WTC11 (cell line): ENCODE results near the gene SUV39H2. TPM values are rescaled to one million over a fixed set of nuclear protein-coding genes. Genes with fewer than 3 reads are reported as not detected.

Experiments used
- ATAC-seq: fragments of 200-7000 bp; cut with Tn5 transposase; 2 replicates; pipeline ENCODE4 v1.10.0; 2021; ENCODE audit warnings: mild to moderate bottlenecking, moderate library complexity
- CTCF ChIA-PET: fragments of 300-600 bp; sonication (Branson Sonifier 250); formaldehyde crosslinking; loops from one replicate; lab custom pipeline; 2021; ENCODE audit warnings: antibody characterized with exemption; lab: Charles Lee
- POLR2A ChIA-PET: fragments of 350-600 bp; sonication (Branson Sonifier 250); formaldehyde crosslinking; loops from one replicate; lab custom pipeline; 2021; ENCODE audit warnings: antibody characterized with exemption; lab: Charles Lee
- DNase-seq: peaks from one replicate; pipeline ENCODE4 v3.0.0; 2021; ENCODE audit warnings: low spot score
- H3K27ac Mint-ChIP-seq: 2 replicates; pipeline ENCODE4 v1.8.0; 2021; ENCODE audit warnings: mixed read lengths
- H3K27me3 Mint-ChIP-seq: 2 replicates; pipeline ENCODE4 v1.8.0; 2021; ENCODE audit warnings: low read depth, mild to moderate bottlenecking, moderate library complexity, mixed read lengths
- H3K36me3 Mint-ChIP-seq: 2 replicates; pipeline ENCODE4 v1.8.0; 2021; ENCODE audit warnings: mixed read lengths
- H3K4me1 Mint-ChIP-seq: 2 replicates; pipeline ENCODE4 v1.8.0; 2022; ENCODE audit warnings: mixed read lengths
- H3K4me3 Mint-ChIP-seq: 2 replicates; pipeline ENCODE4 v1.8.0; 2021; ENCODE audit warnings: mild to moderate bottlenecking, moderate library complexity, mixed read lengths
- H3K9me3 Mint-ChIP-seq: 2 replicates; pipeline ENCODE4 v1.8.0; 2021; ENCODE audit warnings: mixed read lengths
- AR ChIP-seq: fragments of 250-450 bp; sonication (Bioruptor Pico); IDR thresholded peaks from 2 replicates; pipeline ENCODE4 v1.9.0; 2021; ENCODE audit warnings: mild to moderate bottlenecking
- CBFB ChIP-seq: sonication (generic); formaldehyde crosslinking; IDR thresholded peaks from 2 replicates; pipeline ENCODE4 v1.8.1; 2022; ENCODE audit warnings: mild to moderate bottlenecking, low read depth, missing genetic modification reagents
- ERG ChIP-seq: fragments of 250-450 bp; sonication (Bioruptor Pico); IDR thresholded peaks from 2 replicates; pipeline ENCODE4 v1.8.0; 2021; ENCODE audit warnings: mild to moderate bottlenecking
- HMGXB4 ChIP-seq: sonication (generic); formaldehyde crosslinking; IDR thresholded peaks from 2 replicates; pipeline ENCODE4 v1.8.1; 2023; ENCODE audit warnings: mild to moderate bottlenecking, moderate library complexity, missing genetic modification reagents
- MLX ChIP-seq: sonication (generic); formaldehyde crosslinking; IDR thresholded peaks from 2 replicates; pipeline ENCODE4 v1.8.1; 2023; ENCODE audit warnings: mild to moderate bottlenecking, missing genetic modification reagents, moderate library complexity
- MXD4 ChIP-seq: fragments of 250-450 bp; sonication (Bioruptor Pico); IDR thresholded peaks from 2 replicates; pipeline ENCODE4 v1.8.0; 2021; ENCODE audit warnings: mild to moderate bottlenecking, moderate library complexity, borderline replicate concordance
- NFATC4 ChIP-seq: fragments of 250-450 bp; sonication (Bioruptor Pico); IDR thresholded peaks from 2 replicates; pipeline ENCODE4 v1.9.0; 2021; ENCODE audit warnings: mild to moderate bottlenecking
- NFE2L1 ChIP-seq: sonication (generic); formaldehyde crosslinking; IDR thresholded peaks from 2 replicates; pipeline ENCODE4 v1.8.1; 2023; ENCODE audit warnings: missing genetic modification reagents
- NR3C1 ChIP-seq: sonication (generic); formaldehyde crosslinking; conservative IDR thresholded peaks from 2 replicates; pipeline ENCODE4 v1.8.1; 2023; ENCODE audit warnings: low read depth, mild to moderate bottlenecking, missing genetic modification reagents
- OVOL2 ChIP-seq: fragments of 250-450 bp; sonication (Bioruptor Pico); IDR thresholded peaks from 2 replicates; pipeline ENCODE4 v1.9.0; 2021; ENCODE audit warnings: mild to moderate bottlenecking, borderline replicate concordance
- TCF7 ChIP-seq: sonication (generic); formaldehyde crosslinking; IDR thresholded peaks from 2 replicates; pipeline ENCODE4 v1.8.0; 2022; ENCODE audit warnings: mild to moderate bottlenecking, low read depth, missing genetic modification reagents, moderate library complexity
- ZNF281 ChIP-seq: sonication (generic); formaldehyde crosslinking; IDR thresholded peaks from 2 replicates; pipeline ENCODE4 v1.8.0; 2023; ENCODE audit warnings: mild to moderate bottlenecking, missing genetic modification reagents
- ZNF317 ChIP-seq: sonication (generic); formaldehyde crosslinking; IDR thresholded peaks from 2 replicates; pipeline ENCODE4 v1.8.1; 2023; ENCODE audit warnings: low read depth, mild to moderate bottlenecking, moderate library complexity, missing genetic modification reagents, borderline replicate concordance
- ZNF396 ChIP-seq: fragments of 250-450 bp; sonication (Bioruptor Pico); IDR thresholded peaks from 2 replicates; pipeline ENCODE4 v1.8.0; 2021; ENCODE audit warnings: mild to moderate bottlenecking, moderate library complexity, borderline replicate concordance
- ZNF416 ChIP-seq: fragments of 250-450 bp; sonication (Bioruptor Pico); IDR thresholded peaks from 2 replicates; pipeline ENCODE4 v1.9.0; 2021; ENCODE audit warnings: mild to moderate bottlenecking, inconsistent platforms
- ZNF425 ChIP-seq: fragments of 250-450 bp; sonication (Bioruptor Pico); conservative IDR thresholded peaks from 2 replicates; pipeline ENCODE4 v1.9.0; 2021; ENCODE audit warnings: mild to moderate bottlenecking
- ZSCAN18 ChIP-seq: fragments of 250-450 bp; sonication (Bioruptor Pico); IDR thresholded peaks from 2 replicates; pipeline ENCODE4 v2.1.2; 2022; ENCODE audit warnings: mild to moderate bottlenecking, moderate library complexity
- total RNA-seq: library from RNA; stranded (reverse); gene quantifications from 3 replicates; pipeline ENCODE4 v1.2.3, GENCODE V29; 2021

The SUV39H2 gene
- total RNA-seq, 1 experiment from 2014 or later, result 41.4 TPM

- no peak for TF ChIP-seq AR
Observed at GRCh38 chr10:14879124-14879927, 660 bp downstream of the SUV39H2 start (continued).

GRCh38 chr10:14879928-14880193 lies 1.2 kb downstream of the SUV39H2 start:
- peak overlapping the region; percentile 90 for H3K4me3 Mint-ChIP-seq
- peaks cover 13% of the 10 kb centered on the region for H3K36me3 Mint-ChIP-seq
- no peak for DNase-seq
- H3K27me3 Mint-ChIP-seq, result no peaks in the 10 kb centered on the region
- no peaks in the 10 kb centered on the region for H3K9me3 Mint-ChIP-seq
- peaks cover 43% of the 10 kb centered on the region for H3K4me1 Mint-ChIP-seq
- H3K27ac Mint-ChIP-seq, result peak overlapping the region; percentile 84; the same call in 1 of the 2 replicates
- CTCF ChIA-PET, result interaction anchor here (1.1 to 1.8 kb wide), 4 partner anchors 9 to 343 kb away, joined by 3 to 5 read pairs (median 4); partner anchors contain the start of gene DCLRE1C
- POLR2A ChIA-PET, result interaction anchor here (1.0 to 3.9 kb wide), 2 partner anchors 42 to 79 kb away, joined by 3 to 75 read pairs; partner anchors contain the start of genes CDNF, HSPA14, MEIG1 and MSANTD7
- no peak for TF ChIP-seq ZNF281 (CRISPR knock-in tag)
- no peak for TF ChIP-seq MLX (CRISPR knock-in tag)
- no peak for TF ChIP-seq ZNF317 (CRISPR knock-in tag)
- no peak for TF ChIP-seq OVOL2
- TF ChIP-seq ERG (CRISPR knock-in tag), result no peak
- no peak for TF ChIP-seq NFATC4 (CRISPR knock-in tag)
- no peak for TF ChIP-seq MXD4 (CRISPR knock-in tag)
- TF ChIP-seq CBFB (CRISPR knock-in tag), result no peak
- no peak for TF ChIP-seq ZSCAN18 (CRISPR knock-in tag)
- no peak for TF ChIP-seq ZNF425
- TF ChIP-seq TCF7 (CRISPR knock-in tag), result no peak
- TF ChIP-seq NFE2L1 (CRISPR knock-in tag), result no peak
- TF ChIP-seq ZNF396 (CRISPR knock-in tag), result no peak
- no peak for TF ChIP-seq NR3C1 (CRISPR knock-in tag)
- no peak for TF ChIP-seq HMGXB4 (CRISPR knock-in tag)
- no peak for TF ChIP-seq ZNF416
- no peak for ATAC-seq
